Spleen (tissue), 11 donors: ENCODE measurements around the gene POLR3GL. TPM values are rescaled to one million over a fixed set of nuclear protein-coding genes. Genes with fewer than 3 reads are reported as not detected.
A peak's percentile ranks its signal among the peaks of the same experiment; 100 is the strongest.

Experiments used
- DNase-seq: peaks from one replicate; pipeline ENCODE4 v3.0.0-alpha.2; 2020
- H3K27ac ChIP-seq, 8 donors: fragments of 200-600 bp; sonication (generic) in 7 of 8; 1 replicate in 4 of 8; 2 replicates in 4 of 8; pipeline versions ENCODE4 v1.5.0 to v1.8.0; 2016 to 2021; ENCODE audit warnings: inconsistent platforms in 4 of 8, mild to moderate bottlenecking in 4 of 8, moderate library complexity in 1 of 8
- H3K27me3 ChIP-seq, 7 donors: fragments of 200-600 bp; sonication (generic) in 6 of 7; replicated peaks in 1 of 7; 1 replicate in 4 of 7; 2 replicates in 3 of 7; pipeline versions ENCODE4 v1.5.0 to v1.8.0; 2016 to 2021; ENCODE audit warnings: inconsistent platforms in 3 of 7, mild to moderate bottlenecking in 1 of 7
- H3K36me3 ChIP-seq, 6 donors: fragments of 200-600 bp; sonication (generic) in 5 of 6; 1 replicate in 4 of 6; 2 replicates in 2 of 6; pipeline versions ENCODE4 v1.5.0 to v1.8.0; 2016 to 2021; ENCODE audit warnings: inconsistent platforms in 2 of 6
- H3K4me1 ChIP-seq, 6 donors: fragments of 200-600 bp; sonication (generic) in 5 of 6; 1 replicate in 3 of 6; 2 replicates in 3 of 6; pipeline versions ENCODE4 v1.5.0 to v1.8.0; 2016 to 2021; ENCODE audit warnings: inconsistent platforms in 3 of 6
- H3K4me3 ChIP-seq, 8 donors: fragments of 200-600 bp; sonication (generic) in 7 of 8; 1 replicate in 4 of 8; 2 replicates in 4 of 8; pipeline versions ENCODE4 v1.5.0 to v1.8.0; 2016 to 2021; ENCODE audit warnings: inconsistent platforms in 4 of 8, mild to moderate bottlenecking in 4 of 8, moderate library complexity in 2 of 8
- H3K9me3 ChIP-seq, 8 donors: fragments of 200-600 bp; sonication (generic) in 7 of 8; 1 replicate in 4 of 8; 2 replicates in 4 of 8; pipeline versions ENCODE4 v1.5.0 to v1.8.0; 2016 to 2021; ENCODE audit warnings: inconsistent platforms in 4 of 8
- CTCF ChIP-seq, 11 experiments: fragments of 200-600 bp in 7 of 11; fragments of 450-650 bp in 4 of 11; sonication (generic) in 4 of 11; IDR thresholded peaks in 8 of 11; conservative IDR thresholded peaks in 3 of 11; 1 replicate in 7 of 11; 2 replicates in 4 of 11; pipeline versions ENCODE4 v1.4.0 to v1.8.0; 2016 to 2021; ENCODE audit warnings: antibody characterized with exemption in 11 of 11, inconsistent platforms in 4 of 11, mild to moderate bottlenecking in 1 of 11
- POLR2A ChIP-seq, 3 donors: fragments of 450-650 bp; IDR thresholded peaks; one replicate each; pipeline ENCODE4 v1.5.1; 2017; ENCODE audit warnings: antibody characterized with exemption in 3 of 3, mild to moderate bottlenecking in 1 of 3
- POLR2AphosphoS5 ChIP-seq, 3 donors: sonication (generic); formaldehyde crosslinking; IDR thresholded peaks; one replicate each; pipeline ENCODE4 v1.5.1; 2017; ENCODE audit warnings: antibody characterized with exemption in 3 of 3
- WGBS, 5 donors: extraction: QIAGEN DNeasy Blood & Tissue Kit in 3 of 5; methylation state at CpG; one replicate each; pipeline versions ENCODE4 v1.1.5 to v1.1.7; 2013 to 2018; 5-methylcytosine and 5-hydroxymethylcytosine counted together
- intact Hi-C: fragments of 100-400 bp; cut with DNase I; formaldehyde crosslinking; loops from one replicate; pipeline ENCODE4 v1.15.0; 2023; ENCODE audit warnings: low total_unique reads
- polyA plus RNA-seq, 3 donors: library from polyadenylated mRNA; stranded (reverse); fragments of 200-250 nt; gene quantifications; one replicate each; pipeline ENCODE4 v1.2.1, GENCODE V29; 2013
- total RNA-seq, 7 donors: library from RNA; depleted of rRNA in 3 of 7; stranded (reverse); fragments of >200 nt in 3 of 7; fragmentation: NEBNext Ultra II Directional in 4 of 7; extraction: Animal tissue kit (Norgen Biotek cat#: 25700) in 4 of 7; gene quantifications; one replicate each; pipeline versions ENCODE4 v1.1.0 to v1.2.1, GENCODE V29; 2016 to 2021
- donor health status: healthy with polysubstance abuse.
- donor health status: DM: no; HTN: no; CAD: no; lungs with moderate emphysema.
- donor health status: DM: no; HTN: no; CAD: no.
- donor health status: Bipolar disorder and iron deficiency.
- donor health status: healthy.
- donor health status: DM: no; HTN: no; CAD: no.
- donor health status: DM: yes; HTN: yes; CAD: no.

Gene POLR3GL
- total and polyA plus RNA-seq, 10 donors = 22.1 to 69.2 (median 32.9) TPM

GRCh38 chr1:145987926-145988325 is 23.4 kb downstream of the POLR3GL start:
- Histone ChIP-seq H3K27me3 (no peaks in the 10 kb centered on the region), H3K36me3 (peaks cover 0 to 14% (median 9%) of the 10 kb centered on the region in 6 donors), H3K27ac (peak overlapping the region; percentile 46 to 100 (median 84)), H3K4me1 (peaks cover 45 to 100% (median 93%) of the 10 kb centered on the region in 6 donors), H3K4me3 (no peak overlapping the region), H3K9me3 (no peaks in the 10 kb centered on the region)
- 95 to 100% (median 100%) methylated on average over 1 of the region's 1 CpG for WGBS, 5 donors
- intact Hi-C loops = no loop called here
- no peak for DNase-seq
- peak in 1 of 3 donors; percentile 77 for TF ChIP-seq POLR2AphosphoS5 (IDR thresholded peaks at IDR 0.05)
- TF ChIP-seq POLR2A (IDR thresholded peaks at IDR 0.05) = no peak
- no peak for TF ChIP-seq CTCF (IDR thresholded peaks at IDR 0.05 in 8 of 11, conservative IDR thresholded peaks at IDR 0.05 in 3 of 11)

GRCh38 chr1:145988773-145989172 is 24.3 kb downstream of the POLR3GL start:
- H3K36me3 ChIP-seq = peaks cover 8 to 22% (median 18%) of the 10 kb centered on the region in 6 donors
- peak overlapping the region; percentile 46 to 100 (median 84) for H3K27ac ChIP-seq
- intact Hi-C loops = no loop called here
- no peaks in the 10 kb centered on the region for H3K9me3 ChIP-seq
- no peak for DNase-seq
- H3K4me3 ChIP-seq = no peak overlapping the region
- peaks cover 42 to 100% (median 89%) of the 10 kb centered on the region in 6 donors for H3K4me1 ChIP-seq
- TF ChIP-seq POLR2AphosphoS5 (IDR thresholded peaks at IDR 0.05) = peak in 1 of 3 donors; percentile 77
- no peak for TF ChIP-seq POLR2A (IDR thresholded peaks at IDR 0.05)
- no peak for TF ChIP-seq CTCF (IDR thresholded peaks at IDR 0.05 in 8 of 11, conservative IDR thresholded peaks at IDR 0.05 in 3 of 11)
- no peaks in the 10 kb centered on the region for H3K27me3 ChIP-seq
- 39 to 48% (median 46%) methylated on average over 5 of the region's 5 CpGs for WGBS, 5 donors

- H3K4me3 ChIP-seq = peak overlapping the region in 2 of 8 donors; percentile 0 to 100
- H3K27me3 ChIP-seq = no peaks in the 10 kb centered on the region
- intact Hi-C loops = no loop called here
- peaks cover 21 to 38% (median 33%) of the 10 kb centered on the region in 6 donors for H3K36me3 ChIP-seq
- H3K27ac ChIP-seq = peak overlapping the region; percentile 46 to 100 (median 99)
- H3K9me3 ChIP-seq = no peaks in the 10 kb centered on the region
- TF ChIP-seq POLR2A (IDR thresholded peaks at IDR 0.05) = peak in 2 of 3 donors; percentile 30 to 44
- peak in 1 of 11 experiments; percentile 6 for TF ChIP-seq CTCF (IDR thresholded peaks at IDR 0.05 in 8 of 11, conservative IDR thresholded peaks at IDR 0.05 in 3 of 11)
- TF ChIP-seq POLR2AphosphoS5 (IDR thresholded peaks at IDR 0.05) = peak in 2 of 3 donors; percentile 76 to 96
- no peak for DNase-seq
- 82 to 89% (median 86%) methylated on average over 7 of the region's 7 CpGs for WGBS, 5 donors
- peaks cover 27 to 88% (median 73%) of the 10 kb centered on the region in 6 donors for H3K4me1 ChIP-seq
These were observed 25.9 kb downstream of the POLR3GL start for GRCh38 chr1:145990249-145990855.

- peak overlapping the region; percentile 93 to 100 (median 99) for H3K27ac ChIP-seq
- H3K27me3 ChIP-seq = no peaks in the 10 kb centered on the region
- WGBS, 5 donors = 78 to 85% (median 81%) methylated on average over 10 of the region's 10 CpGs
- intact Hi-C loops = no loop called here
- TF ChIP-seq CTCF (IDR thresholded peaks at IDR 0.05 in 8 of 11, conservative IDR thresholded peaks at IDR 0.05 in 3 of 11) (no peak), POLR2AphosphoS5 (IDR thresholded peaks at IDR 0.05) (peak in 2 of 3 donors; percentile 24 to 99), POLR2A (IDR thresholded peaks at IDR 0.05) (peak; percentile 21 to 70 (median 47))
- peaks cover 21 to 43% (median 35%) of the 10 kb centered on the region in 6 donors for H3K36me3 ChIP-seq
- H3K9me3 ChIP-seq = no peaks in the 10 kb centered on the region
- H3K4me3 ChIP-seq = peak overlapping the region; percentile 86 to 100 (median 95)
- H3K4me1 ChIP-seq = peaks cover 19 to 73% (median 60%) of the 10 kb centered on the region in 6 donors
- DNase-seq = no peak
These were observed 27.4 kb downstream of the POLR3GL start for GRCh38 chr1:145991735-145992412.
